Measurements from ENCODE around the gene IL21. TPM values are rescaled to one million over a fixed set of nuclear protein-coding genes. Genes with fewer than 3 reads are reported as not detected.

The IL21 gene
- total and polyA plus RNA-seq, 10 donors = 0.09 to 0.20 (median 0.10) TPM; not detected in 5

- H3K4me1 ChIP-seq = no peaks in the 10 kb centered on the region
- TF ChIP-seq, protein P1, sequence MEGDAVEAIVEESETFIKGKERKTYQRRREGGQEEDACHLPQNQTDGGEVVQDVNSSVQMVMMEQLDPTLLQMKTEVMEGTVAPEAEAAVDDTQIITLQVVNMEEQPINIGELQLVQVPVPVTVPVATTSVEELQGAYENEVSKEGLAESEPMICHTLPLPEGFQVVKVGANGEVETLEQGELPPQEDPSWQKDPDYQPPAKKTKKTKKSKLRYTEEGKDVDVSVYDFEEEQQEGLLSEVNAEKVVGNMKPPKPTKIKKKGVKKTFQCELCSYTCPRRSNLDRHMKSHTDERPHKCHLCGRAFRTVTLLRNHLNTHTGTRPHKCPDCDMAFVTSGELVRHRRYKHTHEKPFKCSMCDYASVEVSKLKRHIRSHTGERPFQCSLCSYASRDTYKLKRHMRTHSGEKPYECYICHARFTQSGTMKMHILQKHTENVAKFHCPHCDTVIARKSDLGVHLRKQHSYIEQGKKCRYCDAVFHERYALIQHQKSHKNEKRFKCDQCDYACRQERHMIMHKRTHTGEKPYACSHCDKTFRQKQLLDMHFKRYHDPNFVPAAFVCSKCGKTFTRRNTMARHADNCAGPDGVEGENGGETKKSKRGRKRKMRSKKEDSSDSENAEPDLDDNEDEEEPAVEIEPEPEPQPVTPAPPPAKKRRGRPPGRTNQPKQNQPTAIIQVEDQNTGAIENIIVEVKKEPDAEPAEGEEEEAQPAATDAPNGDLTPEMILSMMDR (IDR thresholded peaks at IDR 0.05 in 8 of 11, conservative IDR thresholded peaks at IDR 0.05 in 3 of 11) = no peak
- TF ChIP-seq POLR2A (IDR thresholded peaks at IDR 0.05) = no peak
- TF ChIP-seq POLR2AphosphoS5 (IDR thresholded peaks at IDR 0.05) = no peak
- no peak overlapping the region for H3K4me3 ChIP-seq
- H3K27me3 ChIP-seq (replicated peaks in 1 of 7) = no peaks in the 10 kb centered on the region
- H3K36me3 ChIP-seq = no peaks in the 10 kb centered on the region
- intact Hi-C loops (cut with DNase I; ENCODE audit: low total_unique reads) = no loop called here
- no peak overlapping the region for H3K27ac ChIP-seq
- no peak for DNase-seq
- no peaks in the 10 kb centered on the region for H3K9me3 ChIP-seq
- WGBS, 5 donors = 79 to 93% (median 86%) methylated on average over 2 of the region's 2 CpGs
These were observed 22.4 kb upstream of the IL21 start for GRCh38 chr4:122643257-122643656.

DNA sequence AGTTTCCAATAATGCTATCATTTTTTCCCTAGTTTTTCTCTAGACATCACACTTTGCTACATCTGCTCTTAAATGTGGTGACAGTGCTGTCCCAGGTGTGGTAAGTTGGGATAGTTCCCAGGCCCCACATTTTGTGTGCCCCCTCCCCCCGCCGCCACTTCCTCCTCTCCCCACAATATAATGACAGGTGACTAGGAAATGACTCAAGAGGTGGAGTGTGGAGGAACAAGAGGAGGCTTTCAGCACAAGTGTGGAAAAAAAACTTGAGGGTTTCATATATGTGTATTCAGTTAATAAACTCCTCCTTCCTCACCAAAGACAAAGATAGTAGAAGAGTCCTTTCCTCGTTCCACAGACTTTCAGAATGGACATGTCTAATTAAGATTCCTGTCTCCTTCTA is 18.3 kb upstream of the IL21 start:
- intact Hi-C loops (cut with DNase I; ENCODE audit: low total_unique reads) = no loop called here
- H3K4me1 ChIP-seq = peaks cover 0 to 4% (median 0%) of the 10 kb centered on the region in 6 donors
- no peaks in the 10 kb centered on the region for H3K9me3 ChIP-seq
- no peak for DNase-seq
- H3K4me3 ChIP-seq = no peak overlapping the region
- no peak overlapping the region for H3K27ac ChIP-seq
- H3K36me3 ChIP-seq = no peaks in the 10 kb centered on the region
- no peaks in the 10 kb centered on the region for H3K27me3 ChIP-seq (replicated peaks in 1 of 7)
- 51 to 76% (median 65%) methylated on average over 3 of the region's 3 CpGs for WGBS, 5 donors
- TF ChIP-seq POLR2AphosphoS5 (IDR thresholded peaks at IDR 0.05) = no peak
- TF ChIP-seq, protein P1 (IDR thresholded peaks at IDR 0.05 in 8 of 11, conservative IDR thresholded peaks at IDR 0.05 in 3 of 11) = no peak
- TF ChIP-seq POLR2A (IDR thresholded peaks at IDR 0.05) = no peak

DNA sequence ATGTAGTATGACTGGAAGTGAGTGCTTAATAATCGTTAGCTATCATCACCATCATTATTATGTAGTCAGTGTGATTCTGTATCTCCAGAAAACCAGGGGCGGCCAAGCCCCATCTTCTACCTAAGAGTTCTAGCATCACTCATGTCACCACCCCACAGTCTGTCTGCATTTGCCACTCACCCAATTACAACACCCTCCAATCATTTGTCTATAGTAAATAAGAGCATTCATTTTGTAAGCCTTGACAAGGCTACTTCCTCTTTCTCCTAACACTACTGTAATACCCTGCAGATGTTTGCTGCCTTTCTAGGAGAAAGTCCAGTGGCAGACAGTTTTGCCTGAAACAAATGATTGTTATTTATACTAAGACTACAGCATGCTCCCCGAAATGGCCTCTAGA is 15.8 kb upstream of the IL21 start:
- no peak for DNase-seq
- Histone ChIP-seq H3K4me3 (no peak overlapping the region), H3K36me3 (no peaks in the 10 kb centered on the region), H3K4me1 (peaks cover 0 to 6% (median 1%) of the 10 kb centered on the region in 6 donors), H3K27me3 (replicated peaks in 1 of 7) (no peaks in the 10 kb centered on the region), H3K9me3 (no peaks in the 10 kb centered on the region), H3K27ac (no peak overlapping the region)
- WGBS, 5 donors = 57 to 73% (median 67%) methylated on average over 3 of the region's 3 CpGs
- intact Hi-C loops (cut with DNase I; ENCODE audit: low total_unique reads) = no loop called here
- TF ChIP-seq POLR2AphosphoS5 (IDR thresholded peaks at IDR 0.05) = no peak
- no peak for TF ChIP-seq POLR2A (IDR thresholded peaks at IDR 0.05)
- TF ChIP-seq, protein P1 (IDR thresholded peaks at IDR 0.05 in 8 of 11, conservative IDR thresholded peaks at IDR 0.05 in 3 of 11) = no peak

DNA sequence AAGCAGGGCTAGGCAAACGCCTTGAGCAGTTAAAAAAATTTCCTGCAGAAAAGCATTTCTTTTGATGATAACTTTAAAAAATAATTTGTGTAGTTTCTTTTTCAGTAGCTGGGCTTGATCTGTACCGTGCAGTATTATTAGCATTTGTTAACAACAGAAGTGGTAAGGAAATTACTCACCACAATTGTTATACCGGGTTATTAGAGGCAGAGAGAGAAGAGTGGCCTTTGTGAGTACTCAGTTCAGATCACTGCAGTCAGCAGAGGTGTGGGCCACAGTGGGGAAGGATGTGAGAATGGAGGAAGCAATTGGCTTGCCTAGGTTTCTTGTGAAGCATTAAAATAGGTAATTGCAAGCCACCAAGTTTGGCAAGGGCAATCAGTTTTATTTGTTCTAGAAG is 14.3 kb upstream of the IL21 start:
- DNase-seq = no peak
- no peak overlapping the region for H3K4me3 ChIP-seq
- no peaks in the 10 kb centered on the region for H3K9me3 ChIP-seq
- H3K27ac ChIP-seq = peak overlapping the region in 1 of 8 donors; percentile 25
- H3K4me1 ChIP-seq = peaks cover 0 to 6% (median 1%) of the 10 kb centered on the region in 6 donors
- H3K36me3 ChIP-seq = no peaks in the 10 kb centered on the region
- intact Hi-C loops (cut with DNase I; ENCODE audit: low total_unique reads) = no loop called here
- WGBS, 5 donors = 35 to 44% (median 36%) methylated on average over 3 of the region's 3 CpGs
- H3K27me3 ChIP-seq (replicated peaks in 1 of 7) = peaks cover 0 to 2% (median 0%) of the 10 kb centered on the region in 7 donors
- TF ChIP-seq, protein P1 (IDR thresholded peaks at IDR 0.05 in 8 of 11, conservative IDR thresholded peaks at IDR 0.05 in 3 of 11) = no peak
- TF ChIP-seq POLR2AphosphoS5 (IDR thresholded peaks at IDR 0.05) (no peak), POLR2A (IDR thresholded peaks at IDR 0.05) (no peak)

Data from spleen (tissue), 11 donors.